Measurements from ENCODE around the gene ISG20. TPM values are rescaled to one million over a fixed set of nuclear protein-coding genes. Genes with fewer than 3 reads are reported as not detected.
"Not testable (repeated sequence)": the region's sequence is repeated elsewhere in the genome, so short reads cannot be mapped to it uniquely, and the experiment has no call there.

The ISG20 gene
- polyA plus RNA-seq, 1 donor: 0.88 TPM

DNA sequence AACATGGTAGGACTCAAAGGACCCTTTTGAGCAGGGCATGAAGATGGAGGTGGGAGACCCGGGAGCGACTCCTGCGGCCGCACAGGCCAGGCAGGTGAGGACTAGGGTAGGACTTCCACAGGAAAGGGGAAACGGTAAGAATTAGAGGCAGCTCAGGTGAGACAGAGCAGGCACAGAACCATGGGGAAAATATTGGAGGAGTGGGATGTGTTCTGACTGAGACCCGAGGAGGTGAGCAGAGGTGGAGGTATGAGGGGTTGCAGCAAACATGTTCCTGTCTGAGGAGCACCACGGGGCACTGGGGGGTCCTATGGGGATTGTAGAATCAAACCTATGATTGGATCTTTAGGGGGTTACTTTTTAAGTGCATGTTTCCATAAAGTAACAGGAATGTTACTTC lies 1.4 kb upstream of the ISG20 start:
- no peak for DNase-seq

DNA sequence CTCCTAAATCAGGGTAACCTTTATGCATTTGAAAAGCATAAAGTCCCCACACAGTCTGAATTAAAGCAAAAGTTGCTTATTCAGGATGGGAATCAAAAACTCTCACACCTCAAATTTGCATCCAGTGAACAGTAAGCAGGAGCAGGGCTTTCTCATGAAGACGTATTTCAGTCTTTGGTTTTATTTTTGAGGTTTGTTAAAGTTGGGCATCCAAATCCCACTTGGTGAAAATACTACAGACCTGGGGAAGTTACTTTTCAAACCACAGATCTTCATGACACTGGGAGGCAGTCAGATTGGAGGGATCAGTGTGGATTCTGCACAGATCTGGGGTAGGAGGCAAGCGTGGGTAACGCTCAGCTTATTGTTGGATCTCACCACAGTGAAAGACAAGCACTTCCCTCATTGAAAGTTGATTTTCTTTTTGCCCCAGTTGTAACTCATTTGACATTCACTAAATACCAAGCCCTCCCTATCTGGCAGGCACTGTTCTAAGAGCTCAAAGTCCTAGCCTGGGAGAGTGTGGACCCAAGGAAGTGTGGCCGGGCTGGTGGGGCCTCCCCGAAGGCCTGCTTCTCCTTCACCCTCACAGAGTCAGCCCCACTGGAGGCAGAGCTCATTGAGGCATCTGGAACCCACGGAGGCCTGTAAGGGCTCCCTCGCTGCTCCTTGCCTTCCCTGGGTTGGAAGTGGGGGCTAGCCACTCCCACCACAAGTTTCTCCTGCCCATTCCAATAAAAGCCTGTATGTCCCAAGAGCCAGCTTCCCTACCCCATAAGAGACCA lies 783 bp upstream of the ISG20 start:
- DNase-seq: no peak

DNA sequence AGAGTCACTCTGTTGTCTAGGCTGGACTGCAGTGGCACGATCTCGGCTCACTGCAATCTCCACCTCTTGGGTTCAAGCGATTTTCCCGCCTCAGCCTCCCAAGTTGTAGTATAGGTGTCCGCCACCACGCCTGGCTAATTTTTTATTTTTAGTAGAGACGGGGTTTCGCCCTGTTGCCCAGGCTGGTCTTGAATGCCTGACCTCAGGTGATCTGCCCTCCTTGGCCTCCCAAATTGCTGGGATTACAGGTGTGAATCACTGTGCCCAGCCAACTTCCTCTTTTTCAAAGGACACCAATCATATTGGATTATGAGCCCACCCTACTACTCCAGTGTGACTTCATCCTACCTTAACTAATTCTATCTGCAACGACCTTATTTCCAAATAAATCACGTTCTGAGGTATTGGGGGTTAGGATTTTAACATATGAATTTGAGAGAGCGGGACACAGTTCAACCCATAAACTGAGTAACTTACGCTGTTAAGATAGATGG lies 3.2 kb downstream of the ISG20 start:
- DNase-seq: no peak

GRCh38 chr15:88642514-88642913 lies 3.7 kb downstream of the ISG20 start:
- DNase-seq: not testable (repeated sequence)

DNA sequence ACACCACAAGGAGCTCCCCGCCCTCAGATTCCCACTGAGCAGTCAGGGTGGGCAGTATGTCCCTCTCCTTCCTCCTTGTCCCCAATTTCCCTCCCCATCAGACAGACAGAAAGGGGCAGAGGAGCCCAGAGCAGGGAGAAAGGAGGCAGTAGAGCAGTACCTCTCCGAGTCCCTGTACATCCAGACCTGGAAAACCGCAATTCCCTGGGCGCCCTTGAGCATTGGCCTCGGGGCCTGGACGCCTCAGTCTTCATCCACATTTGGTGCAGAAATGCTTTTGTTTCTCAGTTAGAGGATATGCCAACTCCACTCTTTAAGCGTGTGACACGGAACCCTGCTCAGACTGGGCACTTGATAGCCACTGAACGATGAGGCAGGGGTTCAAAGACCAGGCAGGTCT lies 5.9 kb downstream of the ISG20 start:
- no peak for DNase-seq

- no peak for DNase-seq
Measured at GRCh38 chr15:88645171-88646087, 6.6 kb downstream of the ISG20 start.

DNA sequence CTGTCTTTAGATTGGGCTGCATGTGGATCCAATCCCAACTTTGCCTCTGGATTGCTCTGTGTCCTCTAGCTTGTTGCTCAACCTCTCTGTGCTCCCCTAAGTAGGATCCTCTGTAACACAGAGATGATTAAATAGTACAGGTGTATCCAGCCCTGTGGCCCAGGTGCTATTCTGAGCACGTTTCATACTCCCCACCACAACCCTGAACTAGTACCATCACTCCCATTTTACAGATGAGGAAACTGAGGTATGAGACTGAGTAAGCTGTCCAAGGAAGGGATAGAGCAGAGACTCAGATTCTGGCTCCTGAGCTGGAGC lies 7.2 kb downstream of the ISG20 start:
- no peak for DNase-seq

DNA sequence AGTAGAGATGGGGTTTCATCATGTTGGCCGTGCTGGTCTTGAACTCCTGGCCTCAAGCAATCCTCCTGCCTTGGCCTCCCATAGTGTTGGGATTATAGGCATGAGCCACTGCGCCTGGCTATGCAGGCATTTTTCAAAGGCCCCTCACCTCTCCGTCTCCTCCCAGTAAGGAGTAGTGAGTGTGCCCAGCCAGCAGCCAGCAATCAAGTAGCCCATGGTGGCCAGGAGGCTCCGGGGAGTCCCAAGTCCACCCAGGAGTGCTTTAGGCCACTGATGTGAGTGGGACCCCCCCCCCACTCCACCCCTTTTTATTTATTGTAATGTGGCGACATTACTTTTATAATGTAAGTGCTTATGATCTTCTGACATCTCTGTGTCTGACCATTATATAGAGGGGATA lies 8.1 kb downstream of the ISG20 start:
- DNase-seq: no peak

DNA sequence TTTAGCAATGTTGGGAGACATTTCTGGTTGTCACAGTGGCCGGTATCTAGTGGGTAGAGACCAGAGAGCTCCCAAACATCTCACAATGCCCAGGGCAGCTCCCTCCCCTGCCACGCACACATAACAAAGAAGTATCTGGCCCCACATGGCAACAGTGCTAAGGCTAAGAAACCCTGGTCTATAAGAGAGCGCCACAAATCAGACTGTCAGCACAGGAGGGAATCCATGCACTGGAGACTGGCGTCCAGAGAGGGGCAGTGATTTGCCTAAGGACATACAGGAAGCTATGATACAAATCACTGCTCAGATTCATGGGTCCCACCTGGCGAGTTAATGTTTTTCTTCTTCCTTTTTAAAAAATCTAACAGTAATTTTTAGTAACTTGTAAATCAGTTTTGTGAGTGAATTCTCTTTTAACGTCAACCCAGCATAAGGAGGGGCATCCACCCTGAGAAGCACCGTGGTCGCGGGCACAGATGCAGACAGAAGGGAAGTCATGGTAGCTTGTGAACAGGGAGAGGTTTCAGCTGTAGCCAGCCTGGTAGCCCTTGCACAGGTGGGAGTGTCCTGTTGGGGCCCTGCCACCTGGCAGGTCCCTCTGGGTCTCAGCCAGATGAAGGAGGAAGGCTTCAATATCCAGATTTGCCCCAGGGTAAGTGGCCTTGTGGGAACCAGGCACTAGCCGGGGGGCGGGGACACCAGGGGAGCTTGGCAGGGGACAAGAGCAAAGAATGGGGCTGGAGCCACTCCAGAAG lies 8.7 kb downstream of the ISG20 start:
- DNase-seq: no peak

GRCh38 chr15:88648357-88649214 lies 9.8 kb downstream of the ISG20 start:
- no peak for DNase-seq

DNA sequence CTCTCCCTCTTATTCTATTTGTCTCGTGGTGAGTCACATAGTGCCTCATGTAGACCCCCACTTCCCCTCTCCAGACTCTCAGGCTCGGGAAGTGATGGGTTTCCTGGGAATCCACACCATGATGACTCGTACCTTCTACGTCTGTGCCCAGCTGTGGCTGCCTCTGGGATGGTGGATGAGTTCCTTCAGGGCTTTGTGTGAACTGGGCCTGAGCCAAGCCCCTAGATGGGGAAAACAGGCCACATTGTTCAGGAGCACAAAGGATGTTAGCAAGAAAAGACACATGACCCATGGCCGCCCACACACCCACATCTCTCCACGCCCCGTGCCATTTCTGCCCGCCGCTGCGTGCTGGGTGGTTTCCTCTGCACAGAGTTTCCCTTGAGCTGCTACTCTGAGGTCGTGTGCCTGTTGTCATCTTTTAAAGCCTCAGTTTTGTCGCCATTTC lies 10.5 kb downstream of the ISG20 start:
- no peak for DNase-seq

- no peak for DNase-seq
Measured at GRCh38 chr15:88649753-88650551, 11.1 kb downstream of the ISG20 start.

GRCh38 chr15:88650556-88650955 lies 11.7 kb downstream of the ISG20 start:
- no peak for DNase-seq

GRCh38 chr15:88651136-88651732 lies 12.4 kb downstream of the ISG20 start:
- DNase-seq: no peak

GRCh38 chr15:88651971-88652370 lies 13.2 kb downstream of the ISG20 start:
- no peak for DNase-seq

DNA sequence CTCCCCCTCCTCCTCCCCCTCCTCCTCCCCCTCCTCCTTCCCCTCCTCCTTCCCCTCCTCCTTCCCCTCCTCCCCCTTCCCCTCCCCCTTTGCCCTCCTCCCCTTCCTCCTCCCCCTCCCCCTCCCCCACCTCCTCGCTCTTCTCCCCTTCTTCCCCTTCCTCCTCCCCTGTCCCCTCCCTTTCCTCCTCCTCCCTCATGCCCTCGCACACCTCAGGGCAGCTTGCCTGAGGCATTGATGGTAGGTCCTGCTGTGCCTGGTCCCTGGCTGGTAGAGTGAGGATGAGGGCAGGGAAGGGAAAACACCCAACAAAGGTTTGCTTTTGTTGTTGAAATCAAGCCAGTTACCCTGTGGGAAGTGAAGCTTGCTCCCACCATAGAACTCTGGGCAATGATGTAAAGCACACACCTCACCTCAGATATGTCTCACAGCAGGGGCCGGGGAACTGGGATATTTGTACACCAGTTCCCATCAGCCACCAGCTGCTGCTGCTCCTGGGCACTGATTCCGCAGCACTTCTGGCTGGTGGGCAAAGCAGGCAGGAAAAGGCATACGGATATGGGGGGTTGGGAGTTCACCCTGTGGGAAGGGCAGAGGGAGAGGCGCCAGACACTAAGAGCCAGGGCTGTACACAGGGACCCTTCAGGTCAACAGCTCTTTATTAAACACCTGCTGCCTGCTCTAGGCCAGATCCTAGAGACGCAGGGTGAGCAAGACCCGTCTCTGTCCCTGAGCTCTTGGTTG lies 13.8 kb downstream of the ISG20 start:
- DNase-seq: no peak

DNA sequence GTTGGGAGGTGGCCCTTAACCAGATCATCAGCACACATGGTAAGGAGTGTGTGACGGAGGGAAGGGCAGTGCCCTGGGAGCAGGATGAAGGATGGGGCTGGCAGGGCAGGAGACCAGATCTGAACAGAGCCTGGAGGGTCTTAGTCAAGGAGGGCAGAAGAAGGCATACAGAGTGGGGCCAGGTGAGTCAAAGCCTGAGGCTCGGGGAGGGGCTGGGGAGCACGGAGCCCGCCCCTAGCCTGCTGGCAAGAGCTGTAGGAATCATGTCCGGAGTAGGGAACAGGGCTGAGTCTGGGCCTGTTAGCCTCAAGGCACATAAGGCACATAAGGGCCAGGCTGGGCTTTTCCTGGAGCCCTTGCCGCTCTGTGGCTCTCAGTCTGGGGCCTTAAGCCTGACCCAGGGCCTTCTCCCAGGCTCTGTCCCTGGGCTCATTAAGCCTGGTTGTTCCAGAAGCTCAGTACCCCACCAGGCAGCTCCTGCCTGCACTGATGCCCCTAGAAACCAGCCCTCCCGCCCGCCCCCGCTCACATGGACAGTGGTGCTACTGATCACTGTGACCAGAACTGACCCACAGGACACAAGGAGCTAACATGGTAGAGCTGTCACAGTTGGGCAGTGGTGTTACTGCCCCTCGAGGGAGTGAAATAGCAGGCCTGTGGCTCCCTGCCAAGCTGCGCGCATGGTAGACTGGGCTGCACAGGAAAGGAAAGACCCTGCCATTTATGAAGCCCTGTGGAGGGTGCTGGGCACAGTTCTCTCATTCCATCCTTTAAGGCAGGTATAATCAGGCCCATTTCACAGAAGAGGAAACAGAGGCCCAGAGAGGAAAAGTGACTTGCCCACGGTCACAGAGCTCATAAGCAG lies 14.6 kb downstream of the ISG20 start:
- DNase-seq: no peak

GRCh38 chr15:88654430-88655102 lies 15.8 kb downstream of the ISG20 start:
- no peak for DNase-seq

Data from hindlimb muscle (tissue), 1 donor.